Measurements from ENCODE around the gene PEA15. TPM values are rescaled to one million over a fixed set of nuclear protein-coding genes. Genes with fewer than 3 reads are reported as not detected.

The PEA15 gene
- total and polyA plus RNA-seq, 10 of the 15 experiments (the other 5 are each of a cell fraction or from before 2014, with no cell fraction given), result 15.1 to 269 (median 65.6) TPM

DNA sequence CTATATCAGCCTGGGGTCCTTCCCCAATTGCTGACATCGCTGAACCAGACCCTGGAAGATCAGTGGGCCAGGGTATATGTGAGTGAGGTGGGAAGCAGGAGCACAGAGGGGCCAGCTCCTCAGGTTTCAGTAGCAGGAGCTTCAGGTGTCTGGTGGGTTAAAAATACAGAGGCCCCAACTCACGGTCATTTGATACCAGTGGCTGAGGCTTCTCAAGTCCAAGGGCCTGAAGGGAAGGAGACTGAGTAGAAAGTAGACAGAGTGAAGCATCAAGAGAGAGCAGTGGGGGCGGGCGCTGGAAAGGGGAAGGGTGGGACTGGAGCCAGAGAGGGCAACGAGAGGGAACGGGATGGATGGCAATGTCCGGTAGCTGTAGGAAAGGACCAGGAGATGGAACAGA, 16.8 kb upstream of the PEA15 start:
- Histone ChIP-seq H3K36me3 (ENCODE audit: control insufficient read depth in 2 of 2, insufficient read depth in 2 of 2, low read length in 1 of 2) (no peaks in the 10 kb centered on the region), H2AFZ (ENCODE audit: control insufficient read depth, low read depth, low read length) (no peak overlapping the region), H3K4me3 (no peak overlapping the region), H3K4me1 (ENCODE audit: control insufficient read depth, insufficient read depth, low read length) (peaks cover 7% of the 10 kb centered on the region; the same call in 1 of the 2 replicates), H3K9me3 (replicated peaks; ENCODE audit: control insufficient read depth, insufficient read depth, low read length) (no peaks in the 10 kb centered on the region), H3K27ac (ENCODE audit: control insufficient read depth, insufficient read depth) (no peak overlapping the region), H4K20me1 (ENCODE audit: control insufficient read depth, insufficient read depth) (no peaks in the 10 kb centered on the region), H3K79me2 (ENCODE audit: control insufficient read depth, insufficient read depth, low read length) (no peaks in the 10 kb centered on the region), H3K27me3 (replicated peaks in 1 of 2; ENCODE audit: control insufficient read depth in 2 of 2, insufficient read depth in 2 of 2, low read length in 1 of 2) (peaks cover 0 to 3% of the 10 kb centered on the region in 2 experiments; a peak in 1 of 4 replicates), H3K9ac (ENCODE audit: control insufficient read depth, insufficient read depth, low read length) (no peak overlapping the region), H3K4me2 (ENCODE audit: control insufficient read depth, insufficient read depth) (no peak overlapping the region)
- FAIRE-seq, result no peak
- no peak for TF ChIP-seq TAF1 (IDR thresholded peaks at IDR 0.05; ENCODE audit: borderline replicate concordance, low read depth, low read length)
- TF ChIP-seq ZNF384 (IDR thresholded peaks at IDR 0.05; ENCODE audit: borderline replicate concordance, low read depth, low read length), result no peak
- no peak for TF ChIP-seq YBX1 (IDR thresholded peaks at IDR 0.05)
- no peak for TF ChIP-seq NFYA (IDR thresholded peaks at IDR 0.05; ENCODE audit: borderline replicate concordance, low read depth, low read length)
- no peak for TF ChIP-seq NBN (IDR thresholded peaks at IDR 0.05)
- TF ChIP-seq RELB (IDR thresholded peaks at IDR 0.05; ENCODE audit: low read depth), result no peak
- no peak for TF ChIP-seq RBBP5 (conservative IDR thresholded peaks at IDR 0.05)
- no peak for TF ChIP-seq JUNB (IDR thresholded peaks at IDR 0.05)
- no peak for TF ChIP-seq HSF1 (IDR thresholded peaks at IDR 0.05; ENCODE audit: low read depth, low read length)
- no peak for TF ChIP-seq ZNF217 (IDR thresholded peaks at IDR 0.05)
- POLR2A ChIA-PET, result interaction anchor here (0.6 to 1.0 kb wide), 3 partner anchors 53 to 157 kb away, joined by 3 to 4 read pairs (median 4); no protein-coding TSS in a partner anchor
- intact Hi-C loops (cut with micrococcal nuclease; ENCODE audit: unreplicated experiment) (no loop called here), in situ Hi-C loops (cut with MboI) (no loop called here)
- RAD21 ChIA-PET (ENCODE audit: unreplicated experiment), result interaction anchor here (3.5 to 5.4 kb wide), 2 partner anchors 16 to 65 kb away, joined by 10 to 128 read pairs; partner anchors contain the start of gene PEA15
- WGBS (ENCODE audit: insufficient coverage, insufficient replicate concordance, low lambda C conversion rate, missing lambda C conversion rate), result 66% methylated on average over 7 of the region's 7 CpGs
- no peak for ATAC-seq
- SMC1A ChIA-PET (ENCODE audit: uncharacterized antibody, unreplicated experiment), result interaction anchor here (0.9 to 5.6 kb wide), 3 partner anchors 8 to 103 kb away, joined by 3 to 123 read pairs (median 7); no protein-coding TSS in a partner anchor
- DNase-seq (ENCODE audit: low read depth, low spot score), result no peak
- CTCF ChIA-PET, result interaction anchor here (0.7 to 8.7 kb wide), 5 partner anchors 16 to 104 kb away, joined by 3 to 273 read pairs (median 64); no protein-coding TSS in a partner anchor
- no TSS peak for BruUV-seq (replicated peaks)

All from GM12878 (cell line).